Measurements from ENCODE around the gene OR6B1.
"Not testable (repeated sequence)": the region's sequence is repeated elsewhere in the genome, so short reads cannot be mapped to it uniquely, and the experiment has no call there.

Gene OR6B1

DNA sequence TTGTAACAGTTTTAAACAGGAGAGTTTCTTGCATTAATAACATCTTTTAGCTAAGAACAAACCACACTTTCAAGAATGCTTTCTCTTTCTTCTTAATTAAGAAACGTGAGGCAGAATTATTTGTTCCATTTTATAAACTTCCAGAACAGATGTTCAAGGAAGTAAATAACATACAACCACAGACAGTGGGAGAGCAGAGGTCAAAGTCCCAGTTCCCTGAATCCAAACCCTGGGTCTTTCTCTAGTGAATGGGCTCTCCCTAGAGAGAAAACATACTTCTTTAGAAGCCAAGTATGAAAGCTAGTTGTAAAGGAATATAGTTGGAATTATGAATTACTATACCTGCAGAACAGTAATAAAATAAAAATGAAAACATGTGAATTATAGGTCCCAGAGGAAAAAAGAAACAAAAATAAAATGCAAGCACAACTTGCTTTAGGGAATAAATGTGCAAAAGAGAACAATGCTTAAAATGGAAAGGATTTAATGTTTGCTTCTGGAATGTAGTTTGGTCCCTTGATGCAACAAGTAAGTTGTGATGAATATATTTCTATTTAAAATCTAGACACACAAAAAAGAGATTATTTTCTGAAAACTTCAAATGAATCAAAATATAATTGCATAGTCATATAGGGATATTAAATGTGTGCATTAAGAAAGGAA lies 6.0 kb downstream of the OR6B1 start:
- no peak for DNase-seq (ENCODE audit: low spot score)

DNA sequence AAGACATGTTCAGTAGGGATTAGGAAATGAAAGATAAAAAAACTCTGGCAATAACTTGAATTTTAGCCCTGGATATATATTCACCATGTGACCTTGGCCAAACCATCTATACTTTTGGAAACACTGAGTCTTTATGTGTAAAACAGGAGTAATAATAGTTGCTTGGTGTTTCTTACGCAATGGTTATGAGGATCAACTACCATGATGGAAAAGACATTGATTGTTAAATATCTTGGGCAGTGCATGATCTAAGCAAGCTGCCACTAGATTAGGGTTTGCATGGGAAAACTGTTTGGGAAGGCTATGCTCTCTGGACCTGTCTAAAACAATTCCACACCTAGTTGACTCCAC lies 6.5 kb downstream of the OR6B1 start:
- no peak for DNase-seq (ENCODE audit: low spot score)

DNA sequence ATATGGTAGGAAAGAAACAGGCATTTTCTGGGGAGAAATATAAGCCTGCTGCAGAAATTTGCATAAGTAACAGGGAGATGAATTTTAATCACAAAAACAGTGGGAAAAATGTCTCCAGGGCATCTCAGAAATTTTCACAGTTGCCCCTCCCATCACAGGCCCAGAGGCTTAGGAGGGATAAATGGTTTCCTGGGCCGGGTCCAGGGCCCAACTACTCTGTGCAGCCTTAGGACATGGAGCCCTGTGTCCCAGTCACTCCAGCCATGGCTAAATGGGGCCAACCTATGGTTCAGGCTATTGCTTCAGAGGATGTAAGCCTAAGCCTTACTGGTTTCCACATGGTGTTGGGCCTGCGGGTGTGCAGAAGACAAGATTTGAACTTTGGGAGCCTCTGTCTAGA lies 9.2 kb downstream of the OR6B1 start:
- DNase-seq (ENCODE audit: low spot score) = no peak

DNA sequence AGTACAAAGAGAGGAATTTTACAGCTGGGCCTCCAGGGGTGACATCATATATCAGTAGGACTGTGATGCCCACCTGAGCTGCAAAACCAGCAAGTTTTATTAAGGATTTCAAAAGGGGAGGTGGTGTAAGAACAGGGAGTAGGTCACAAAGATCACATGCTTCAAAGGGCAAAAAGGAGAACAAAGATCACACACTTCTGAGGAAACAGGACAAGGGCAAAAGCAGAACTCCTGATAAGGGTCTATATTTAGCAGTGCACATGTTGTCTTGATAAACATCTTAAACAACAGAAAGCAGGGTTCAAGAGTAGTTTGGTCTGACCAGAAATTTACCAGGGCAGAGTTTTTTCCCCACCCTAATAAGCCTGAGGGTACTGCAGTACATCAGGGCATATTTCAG lies 9.9 kb downstream of the OR6B1 start:
- not testable (repeated sequence) for DNase-seq (ENCODE audit: low spot score)

DNA sequence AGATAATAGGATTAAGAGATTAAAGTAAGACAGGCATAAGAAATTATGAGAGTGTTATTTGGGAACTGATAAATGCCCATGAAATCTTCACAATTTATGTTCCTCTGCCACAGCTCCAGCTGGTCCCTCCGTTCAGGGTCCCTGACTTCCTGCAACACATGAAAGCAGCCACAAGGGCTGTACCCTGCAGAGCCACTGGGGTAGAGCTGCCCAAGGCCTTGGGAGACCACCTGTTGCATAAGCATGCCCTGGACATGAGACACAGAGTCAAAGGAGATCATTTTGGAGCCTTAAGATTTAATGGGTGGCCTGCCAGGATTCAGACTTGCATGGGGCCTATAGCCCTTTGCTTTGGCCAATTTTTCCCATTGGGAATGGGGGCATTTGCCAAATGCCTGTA lies 10.7 kb downstream of the OR6B1 start:
- not testable (repeated sequence) for DNase-seq (ENCODE audit: low spot score)

GRCh38 chr7:144011458-144012230 lies 11.5 kb downstream of the OR6B1 start:
- peak; percentile 45 for DNase-seq (ENCODE audit: low spot score)

- DNase-seq (ENCODE audit: low spot score) = no peak
These were observed 17.9 kb downstream of the OR6B1 start for GRCh38 chr7:144018065-144018464.

DNA sequence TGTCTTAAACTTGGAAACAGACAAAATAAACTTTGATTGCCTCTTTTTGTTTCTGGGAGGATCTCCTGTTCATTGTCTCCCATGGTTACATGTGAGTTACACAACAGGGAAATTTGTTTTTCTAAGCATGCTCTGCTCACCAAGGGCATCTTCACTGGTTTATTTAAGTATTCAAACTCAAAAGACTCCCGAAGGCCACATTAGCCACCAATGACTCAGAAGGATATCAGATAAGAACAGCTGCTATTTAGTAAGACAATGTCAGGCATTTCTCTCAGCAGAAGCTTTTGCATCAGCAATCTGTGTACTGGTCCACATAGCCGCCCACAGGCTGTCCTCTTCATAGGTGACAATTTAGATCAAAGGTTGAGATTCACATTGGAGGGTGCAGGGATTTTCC lies 19.3 kb downstream of the OR6B1 start:
- peak; percentile 61 for DNase-seq (ENCODE audit: low spot score)

- DNase-seq (ENCODE audit: low spot score) = no peak
These were observed 20.2 kb downstream of the OR6B1 start for GRCh38 chr7:144020340-144020739.

- DNase-seq (ENCODE audit: low spot score) = no peak
These were observed 22.0 kb downstream of the OR6B1 start for GRCh38 chr7:144022169-144022568.

- no peak for DNase-seq (ENCODE audit: low spot score)
These were observed 23.2 kb downstream of the OR6B1 start for GRCh38 chr7:144023171-144023827.

- DNase-seq (ENCODE audit: low spot score) = no peak
These were observed 24.1 kb downstream of the OR6B1 start for GRCh38 chr7:144024213-144024612.

- no peak for DNase-seq (ENCODE audit: low spot score)
These were observed 26.2 kb downstream of the OR6B1 start for GRCh38 chr7:144026203-144026883.

- peak; percentile 40 for DNase-seq (ENCODE audit: low spot score)
These were observed 26.9 kb downstream of the OR6B1 start for GRCh38 chr7:144027070-144027469.

DNA sequence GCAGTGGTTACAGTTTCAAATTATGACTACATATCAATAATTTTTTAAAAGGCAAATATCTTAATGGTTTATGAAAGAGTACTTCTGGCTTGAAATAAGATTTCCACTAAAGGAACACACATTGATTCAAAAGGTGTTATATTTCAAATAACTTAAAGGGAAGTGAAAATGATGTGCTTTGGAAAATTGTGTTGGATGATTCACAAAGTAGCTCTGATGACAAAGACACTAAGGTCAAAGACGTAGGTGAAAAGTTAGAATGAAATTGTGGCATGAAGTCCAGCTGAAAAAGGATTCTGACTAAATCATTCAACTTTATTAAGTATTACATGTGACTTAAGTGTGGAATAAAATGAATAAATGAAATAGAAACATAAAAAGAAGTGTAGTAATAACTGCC lies 27.9 kb downstream of the OR6B1 start:
- no peak for DNase-seq (ENCODE audit: low spot score)

DNA sequence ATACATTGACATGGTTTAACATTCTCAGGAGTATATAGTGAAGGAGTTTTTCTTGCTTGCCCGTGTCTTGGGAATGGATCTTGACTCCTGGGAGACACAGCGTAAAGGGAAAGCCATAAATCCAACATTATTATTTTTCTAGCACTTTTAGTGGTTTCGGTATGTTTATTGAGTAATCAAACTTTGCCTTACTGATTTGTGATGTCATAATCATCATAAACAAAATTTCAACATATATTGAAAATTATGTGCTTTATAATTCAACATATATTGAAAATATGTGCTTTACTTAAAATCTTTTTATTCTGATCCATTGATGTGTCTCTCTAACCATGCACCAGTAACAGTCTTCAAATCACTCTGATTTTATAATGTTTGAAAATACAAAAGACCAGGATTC lies 28.4 kb downstream of the OR6B1 start:
- no peak for DNase-seq (ENCODE audit: low spot score)

GRCh38 chr7:144032516-144032915 lies 32.4 kb downstream of the OR6B1 start:
- no peak for DNase-seq (ENCODE audit: low spot score)

DNA sequence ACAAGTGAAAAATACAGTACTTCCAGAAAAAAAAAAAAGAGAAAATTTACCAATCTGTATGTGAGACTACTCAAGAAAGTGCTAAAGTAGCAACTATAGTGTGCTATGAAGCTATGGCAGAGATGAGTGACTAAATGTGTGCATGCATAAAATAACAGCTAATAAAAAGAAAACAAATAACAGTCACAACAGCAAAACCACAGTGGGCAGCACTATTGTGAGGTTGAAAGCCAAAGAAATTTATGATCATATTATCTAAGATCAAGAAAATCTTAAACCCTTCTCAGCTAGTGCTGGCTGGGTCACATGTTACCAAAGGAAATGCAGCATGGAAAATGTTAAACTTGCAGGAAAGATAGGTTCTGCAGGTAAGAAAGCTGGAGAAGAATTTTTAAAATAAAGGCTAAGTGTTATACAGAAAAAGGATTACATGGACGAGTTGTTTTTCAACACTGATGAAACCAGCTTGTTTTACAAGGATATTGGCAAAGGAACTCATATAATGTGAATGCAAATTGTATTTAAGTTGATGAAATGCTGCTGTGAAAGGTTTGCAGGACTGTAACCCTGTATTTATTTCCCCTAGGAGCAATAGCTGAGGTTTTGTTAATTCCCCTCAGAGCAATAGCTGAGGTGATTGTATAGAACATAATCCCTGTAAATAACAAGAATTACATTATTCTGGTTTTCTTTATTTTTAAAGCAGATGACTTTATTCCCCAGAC lies 33.0 kb downstream of the OR6B1 start:
- DNase-seq (ENCODE audit: low spot score) = no peak

DNA sequence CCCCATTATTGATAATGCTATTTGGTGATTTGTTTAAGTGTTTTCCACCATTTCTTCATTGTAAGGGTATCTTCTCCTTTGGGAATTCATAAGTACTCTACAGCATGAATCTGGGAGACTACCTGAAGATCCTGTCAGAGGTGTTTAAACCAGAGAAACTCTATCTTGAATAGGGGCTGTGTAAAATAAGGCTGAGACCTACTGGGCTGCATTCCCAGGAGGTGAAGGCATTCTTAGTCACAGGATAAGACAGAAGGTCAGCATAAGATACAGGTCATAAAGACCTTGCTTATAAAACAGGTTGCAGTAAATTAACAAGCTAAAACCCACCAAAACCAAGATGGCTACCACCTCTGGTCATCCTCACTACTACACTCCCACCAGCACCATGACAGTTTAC lies 35.3 kb downstream of the OR6B1 start:
- no peak for DNase-seq (ENCODE audit: low spot score)

DNA sequence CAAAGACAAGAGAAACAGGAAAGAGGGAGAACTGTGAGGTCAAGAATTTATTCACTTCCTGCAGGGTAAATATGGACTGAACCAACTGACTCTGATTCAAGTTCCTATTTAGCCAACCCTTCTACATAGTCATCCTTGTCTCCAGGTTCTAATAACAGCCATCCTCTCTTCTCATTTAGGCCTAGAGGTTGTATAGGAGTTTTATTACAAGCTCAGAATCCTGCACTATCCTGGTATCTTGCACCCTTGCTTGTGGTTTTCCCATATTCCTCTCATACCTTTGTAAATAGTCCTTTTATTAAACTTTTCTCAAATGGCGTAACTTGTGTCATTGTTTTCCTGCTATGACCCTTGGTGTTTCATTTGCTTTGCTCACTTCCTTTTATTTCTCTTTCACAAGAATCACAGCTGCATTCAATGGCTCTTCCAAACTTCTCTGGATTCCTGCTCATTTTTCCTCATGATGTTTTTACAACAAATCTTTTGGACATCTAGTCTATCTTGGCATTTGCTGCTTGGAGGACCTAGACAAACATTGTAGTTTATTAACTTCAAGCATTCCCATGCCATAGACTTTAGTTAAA lies 36.3 kb downstream of the OR6B1 start:
- no peak for DNase-seq (ENCODE audit: low spot score)

GRCh38 chr7:144037414-144038035 lies 37.4 kb downstream of the OR6B1 start:
- DNase-seq (ENCODE audit: low spot score) = no peak
